Mesothelial cell of epicardium (in vitro differentiated cells): ENCODE results near the gene RAB39A. TPM values are rescaled to one million over a fixed set of nuclear protein-coding genes. Genes with fewer than 3 reads are reported as not detected.

ENCODE experiments used
- DNase-seq, 2 experiments: peaks; one replicate each; pipeline ENCODE4 v3.0.0; 2021; ENCODE audit warnings: low spot score in 2 of 2; ENCODE audit not compliant: unreplicated experiment in 2 of 2
- H3K27ac Mint-ChIP-seq: 2 replicates; pipeline ENCODE4 v1.8.0; 2021; ENCODE audit warnings: mixed read lengths
- H3K27me3 Mint-ChIP-seq: 2 replicates; pipeline ENCODE4 v1.8.0; 2021; ENCODE audit warnings: low read depth, mixed read lengths
- H3K36me3 Mint-ChIP-seq: 2 replicates; pipeline ENCODE4 v1.8.0; 2021; ENCODE audit warnings: mixed read lengths
- H3K4me1 Mint-ChIP-seq: 2 replicates; pipeline ENCODE4 v1.8.0; 2021; ENCODE audit warnings: mixed read lengths
- H3K4me3 Mint-ChIP-seq: 2 replicates; pipeline ENCODE4 v1.8.0; 2021; ENCODE audit warnings: mild to moderate bottlenecking, moderate library complexity, mixed read lengths
- H3K9me3 Mint-ChIP-seq: 2 replicates; pipeline ENCODE4 v1.8.0; 2021; ENCODE audit warnings: mixed read lengths
- CTCF ChIP-seq: fragments of 200-600 bp; sonication (generic); IDR thresholded peaks from one replicate; pipeline ENCODE4 v1.5.0; 2021; ENCODE audit warnings: antibody characterized with exemption; ENCODE audit not compliant: unreplicated experiment
- total RNA-seq: library from RNA; stranded (reverse); gene quantifications from 3 replicates; pipeline ENCODE4 v1.2.1, GENCODE V29; 2021

The RAB39A gene
- total RNA-seq, 1 donor from 2014 or later = 0.36 TPM

GRCh38 chr11:107991868-107992414 lies 63.7 kb downstream of the RAB39A start:
- peaks cover 10% of the 10 kb centered on the region for H3K9me3 Mint-ChIP-seq
- no peak for TF ChIP-seq CTCF
- H3K27me3 Mint-ChIP-seq = peaks cover 2% of the 10 kb centered on the region
- no peak for DNase-seq
- no peak overlapping the region for H3K4me3 Mint-ChIP-seq
- H3K36me3 Mint-ChIP-seq = no peaks in the 10 kb centered on the region
- no peaks in the 10 kb centered on the region for H3K4me1 Mint-ChIP-seq
- H3K27ac Mint-ChIP-seq = no peak overlapping the region

- Mint-ChIP-seq H3K4me1 (peaks cover 2% of the 10 kb centered on the region), H3K4me3 (no peak overlapping the region), H3K36me3 (no peaks in the 10 kb centered on the region)
Measured at GRCh38 chr11:107996006-107996776, 67.9 kb downstream of the RAB39A start.

GRCh38 chr11:107998761-107999160 lies 70.5 kb downstream of the RAB39A start:
- no peak for DNase-seq
- Mint-ChIP-seq H3K4me3 (no peak overlapping the region), H3K27ac (no peak overlapping the region), H3K4me1 (peaks cover 2% of the 10 kb centered on the region), H3K36me3 (no peaks in the 10 kb centered on the region), H3K9me3 (peaks cover 10% of the 10 kb centered on the region), H3K27me3 (peaks cover 4% of the 10 kb centered on the region)
- TF ChIP-seq CTCF = no peak

More at GRCh38 chr11:107996006-107996776, 67.9 kb downstream of the RAB39A start:
- Mint-ChIP-seq H3K27ac (no peak overlapping the region), H3K9me3 (peaks cover 10% of the 10 kb centered on the region), H3K27me3 (peaks cover 2% of the 10 kb centered on the region)
- no peak for DNase-seq
- TF ChIP-seq CTCF = no peak

GRCh38 chr11:107999759-108000455 lies 71.7 kb downstream of the RAB39A start:
- Mint-ChIP-seq H3K9me3 (peaks cover 7% of the 10 kb centered on the region), H3K27me3 (peaks cover 2% of the 10 kb centered on the region), H3K4me1 (peaks cover 2% of the 10 kb centered on the region), H3K4me3 (no peak overlapping the region), H3K36me3 (no peaks in the 10 kb centered on the region), H3K27ac (no peak overlapping the region)
- DNase-seq = no peak
- TF ChIP-seq CTCF = peak; percentile 43

GRCh38 chr11:108002476-108002875 lies 74.2 kb downstream of the RAB39A start:
- no peak for TF ChIP-seq CTCF
- H3K4me3 Mint-ChIP-seq = no peak overlapping the region

More at GRCh38 chr11:108002476-108002875, 74.2 kb downstream of the RAB39A start:
- H3K4me1 Mint-ChIP-seq = peaks cover 2% of the 10 kb centered on the region
- no peaks in the 10 kb centered on the region for H3K36me3 Mint-ChIP-seq
- no peaks in the 10 kb centered on the region for H3K9me3 Mint-ChIP-seq
- H3K27me3 Mint-ChIP-seq = peaks cover 2% of the 10 kb centered on the region
- H3K27ac Mint-ChIP-seq = no peak overlapping the region
- no peak for DNase-seq
